SH-SY5Y (cell line): ENCODE data around the gene ITPA.

ENCODE experiments used
- GATA2 ChIP-seq: IDR thresholded peaks from 2 replicates; pipeline ENCODE4 v1.6.1; 2011; ENCODE audit warnings: mild to moderate bottlenecking, low read depth, low read length
- GATA3 ChIP-seq: IDR thresholded peaks from 2 replicates; pipeline ENCODE4 v1.6.1; 2011; ENCODE audit warnings: low read depth, mild to moderate bottlenecking, low read length, moderate library complexity

ITPA gene

DNA sequence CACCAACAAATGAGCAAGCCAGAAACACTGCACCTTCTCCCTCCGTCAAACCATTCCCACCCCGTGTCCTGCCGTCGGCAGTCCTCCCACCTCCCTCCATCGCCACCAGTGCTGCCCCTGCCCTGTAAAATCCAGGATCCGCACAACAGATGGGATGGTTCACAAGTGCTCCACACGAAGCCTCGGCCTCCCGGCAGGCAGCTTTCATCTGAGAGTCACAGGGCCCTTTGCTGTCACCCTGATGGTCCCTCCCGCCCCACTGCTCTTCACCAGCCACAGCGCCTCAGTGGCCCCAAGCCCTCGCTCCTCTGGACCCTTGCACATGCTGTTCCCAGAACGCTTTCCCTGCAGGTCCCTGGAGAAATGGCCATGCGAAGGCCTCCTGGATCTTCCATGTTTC, 17.6 kb downstream of the ITPA start:
- TF ChIP-seq GATA3: no peak
- TF ChIP-seq GATA2: no peak

DNA sequence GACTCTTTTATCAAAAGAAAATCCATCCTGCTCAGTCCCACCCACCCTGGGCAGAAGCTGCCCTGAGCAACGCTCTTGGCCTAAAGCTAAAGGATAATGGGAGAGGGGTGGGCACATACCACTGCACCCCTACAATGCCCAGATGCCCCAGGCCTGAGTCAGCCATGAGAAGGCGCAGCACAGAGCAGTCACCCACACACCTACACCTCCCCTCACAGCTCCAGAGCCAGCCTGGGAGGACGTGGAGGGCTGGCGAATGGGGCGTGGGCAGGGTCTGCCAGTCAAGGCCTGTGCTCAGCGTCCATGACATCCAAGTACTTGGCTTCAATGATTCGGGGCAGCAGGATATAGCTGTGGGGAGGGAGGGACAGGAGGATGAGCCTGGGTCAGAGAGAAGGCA, 18.2 kb downstream of the ITPA start:
- TF ChIP-seq GATA3 (no peak), GATA2 (no peak)

DNA sequence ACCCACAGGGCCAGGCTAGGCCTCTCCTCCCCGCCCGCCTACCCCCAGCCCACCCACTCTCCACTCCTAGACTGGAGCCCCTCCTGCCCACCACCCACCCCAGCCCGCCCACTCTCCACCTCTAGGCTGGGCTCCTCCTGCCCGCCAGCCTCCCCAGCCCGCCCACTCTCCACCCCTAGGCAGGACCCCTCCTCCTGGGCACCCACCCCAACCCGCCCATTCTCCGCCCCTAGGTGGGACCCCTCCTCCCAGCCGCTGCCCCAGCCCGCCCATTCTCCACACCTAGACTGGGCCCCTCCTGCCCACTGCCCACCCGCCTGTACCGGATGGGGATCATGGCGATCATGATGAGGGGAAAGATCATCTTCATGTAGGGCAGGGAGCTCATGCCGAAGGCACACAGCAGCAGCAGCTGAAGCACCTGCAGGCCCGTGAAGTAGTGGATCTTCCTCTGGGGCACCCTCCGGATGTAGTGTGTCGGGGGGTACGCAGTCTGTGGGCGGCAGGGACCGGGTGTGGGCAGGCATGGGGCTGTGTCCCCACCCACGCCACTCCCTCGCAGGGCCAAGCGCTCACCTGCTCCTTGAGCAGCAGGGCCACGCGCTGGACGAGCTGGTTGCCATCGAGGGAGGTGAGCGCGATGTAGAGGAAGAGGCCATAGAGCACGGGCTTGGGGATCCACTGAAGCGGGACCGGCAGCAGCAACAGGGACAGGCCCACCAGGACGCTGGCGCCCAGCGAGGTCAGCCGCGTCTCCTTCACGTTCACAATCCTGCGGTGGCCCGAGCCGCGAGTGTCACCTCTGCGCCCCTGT, 18.8 kb downstream of the ITPA start:
- TF ChIP-seq GATA3: no peak
- no peak for TF ChIP-seq GATA2

DNA sequence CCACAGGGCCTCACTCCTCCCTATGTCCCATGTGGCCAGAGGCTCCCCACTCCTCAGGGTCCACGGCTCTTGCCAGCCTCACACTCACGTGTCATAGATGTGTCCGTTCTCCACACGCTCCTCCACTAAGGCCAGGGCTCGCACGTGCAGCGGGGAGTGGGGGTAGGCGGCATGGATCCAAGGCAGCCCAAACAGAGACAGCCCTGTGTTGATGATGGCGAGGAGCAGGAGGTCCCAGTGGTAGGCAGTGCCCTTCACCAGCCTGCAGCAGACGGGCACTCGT, 19.4 kb downstream of the ITPA start:
- TF ChIP-seq GATA2 (no peak), GATA3 (no peak)

DNA sequence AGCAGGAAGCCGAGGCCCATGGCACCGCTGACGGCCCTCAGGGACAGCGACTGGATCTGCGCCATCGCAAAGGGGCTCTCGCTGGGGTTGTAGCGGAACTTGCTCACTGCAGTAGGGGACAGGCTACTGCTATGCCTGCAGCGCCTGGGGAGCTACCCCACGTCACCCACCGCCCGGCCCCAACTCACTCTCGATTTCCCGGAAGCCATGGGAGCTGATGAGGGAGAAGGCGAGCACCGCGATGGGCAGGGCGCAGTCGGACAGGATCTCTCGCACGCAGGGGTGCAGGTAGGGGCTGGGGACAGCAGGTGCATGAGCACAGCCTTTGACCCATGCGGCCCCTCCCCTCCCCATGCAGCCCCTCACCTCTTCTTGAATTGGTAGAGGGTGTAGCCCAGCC, 19.9 kb downstream of the ITPA start:
- TF ChIP-seq GATA3: no peak
- no peak for TF ChIP-seq GATA2

DNA sequence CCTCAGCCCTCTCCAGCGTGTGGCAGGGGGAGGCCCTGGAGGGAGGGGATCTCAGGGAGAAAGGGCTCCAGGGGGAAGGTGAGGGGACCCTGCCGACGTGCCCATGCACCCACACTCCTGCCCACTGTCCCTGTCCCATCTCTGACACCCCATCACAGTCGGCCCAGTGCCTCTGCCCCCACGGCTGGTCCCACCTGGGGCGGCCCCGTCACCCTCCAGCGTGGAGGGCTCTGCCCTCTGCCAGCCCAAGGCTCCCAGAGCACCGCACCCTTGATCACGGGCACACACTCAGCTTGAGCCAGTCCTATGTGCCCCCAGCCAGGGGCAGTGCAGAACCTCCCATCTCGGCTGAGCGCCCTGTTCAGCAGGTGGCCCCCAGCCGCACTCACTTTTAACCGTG, 20.5 kb downstream of the ITPA start:
- TF ChIP-seq GATA2 (no peak), GATA3 (no peak)

DNA sequence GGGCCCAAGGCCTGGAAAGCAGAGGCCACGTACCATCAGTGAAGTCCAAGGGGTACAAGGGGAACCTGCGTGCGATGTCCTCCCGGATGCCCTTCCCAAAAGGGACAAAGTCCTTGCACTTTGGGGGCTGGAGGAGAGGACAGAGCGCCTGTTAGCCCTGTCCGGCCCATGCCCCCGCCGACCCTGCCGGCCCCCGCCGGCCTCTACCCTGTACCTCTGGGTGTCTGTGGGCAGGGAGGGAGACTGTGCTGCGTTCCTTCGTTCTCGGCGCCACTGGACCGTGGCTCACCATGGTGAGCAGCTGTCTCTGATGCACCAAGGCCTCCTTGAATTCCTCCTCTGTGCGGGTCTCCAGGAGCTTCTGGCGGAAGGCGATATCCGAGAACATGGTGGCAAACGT, 21.8 kb downstream of the ITPA start:
- TF ChIP-seq GATA3: no peak
- no peak for TF ChIP-seq GATA2

DNA sequence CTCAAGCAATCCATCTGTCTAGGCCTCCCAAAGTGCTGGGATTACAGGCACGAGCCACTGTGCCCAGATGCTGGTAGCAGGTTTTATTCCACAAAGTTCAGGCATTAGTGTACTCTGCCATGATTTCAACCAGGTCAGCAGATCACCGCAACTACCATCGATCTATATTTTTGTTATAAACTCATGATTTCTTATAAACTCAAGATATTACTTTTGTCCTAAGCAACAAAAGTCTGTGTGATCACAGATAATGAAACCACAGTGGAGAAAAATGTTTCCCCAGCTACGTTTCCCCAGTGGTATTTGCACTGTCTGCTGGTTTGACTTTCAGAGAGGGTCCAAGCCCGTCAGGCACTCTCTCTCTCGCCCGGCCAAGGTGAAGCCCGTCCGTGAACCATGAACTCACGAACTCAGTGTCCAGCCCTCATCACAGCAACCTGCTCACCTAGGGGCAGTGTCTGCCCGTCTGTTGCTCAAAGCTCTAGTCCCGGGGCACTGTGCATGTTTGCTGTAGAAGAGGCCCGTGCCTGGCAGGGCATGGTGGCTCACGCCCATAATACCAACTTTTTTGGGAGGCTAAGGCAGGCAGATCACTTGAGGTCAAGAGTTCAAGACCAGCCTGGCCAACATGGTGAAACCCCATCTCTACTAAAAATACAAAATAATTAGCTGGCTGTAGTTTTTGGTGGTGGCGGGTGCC, 22.7 kb downstream of the ITPA start:
- no peak for TF ChIP-seq GATA2
- no peak for TF ChIP-seq GATA3

DNA sequence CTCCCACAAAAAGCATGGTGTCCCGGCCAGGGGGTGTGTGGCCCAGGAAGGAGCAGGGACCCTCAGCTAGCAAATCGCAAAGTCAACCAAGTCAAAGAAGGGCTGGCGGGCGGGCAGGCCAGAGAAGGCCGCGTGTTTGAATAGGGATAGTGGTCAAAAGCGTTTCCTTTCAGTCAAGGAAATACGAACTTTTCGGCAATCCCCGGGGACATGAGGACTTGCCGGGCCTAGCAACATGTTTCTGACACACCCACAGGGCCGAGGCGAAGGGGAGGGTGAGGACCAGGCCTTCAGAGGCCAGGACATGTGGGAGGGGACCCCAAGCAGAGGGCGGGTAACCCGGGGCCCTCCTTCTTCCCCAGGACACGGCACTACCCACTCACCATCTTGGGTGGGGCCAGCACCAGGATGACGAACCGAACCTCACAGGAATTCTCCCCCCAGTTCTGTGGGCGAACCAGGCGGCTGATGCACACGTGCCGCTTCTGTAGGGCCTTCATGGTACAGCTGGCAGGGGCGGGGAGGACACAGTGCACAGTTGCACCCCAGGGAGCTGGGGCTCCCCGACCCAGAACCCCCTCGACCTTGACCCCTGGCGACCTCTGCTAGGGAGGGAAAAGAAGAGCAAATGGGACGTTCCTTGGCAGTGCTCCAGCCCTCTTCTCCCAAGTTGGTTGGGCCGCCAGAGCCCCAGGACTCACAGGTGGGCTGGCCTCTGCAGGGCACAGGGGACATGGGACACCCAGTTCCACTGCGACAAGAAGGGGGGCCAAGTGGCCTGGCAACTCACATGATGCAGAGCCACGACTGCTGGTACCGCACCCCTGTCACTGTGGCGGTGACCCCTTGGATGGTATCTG, 24.1 kb downstream of the ITPA start:
- TF ChIP-seq GATA2: no peak
- no peak for TF ChIP-seq GATA3

DNA sequence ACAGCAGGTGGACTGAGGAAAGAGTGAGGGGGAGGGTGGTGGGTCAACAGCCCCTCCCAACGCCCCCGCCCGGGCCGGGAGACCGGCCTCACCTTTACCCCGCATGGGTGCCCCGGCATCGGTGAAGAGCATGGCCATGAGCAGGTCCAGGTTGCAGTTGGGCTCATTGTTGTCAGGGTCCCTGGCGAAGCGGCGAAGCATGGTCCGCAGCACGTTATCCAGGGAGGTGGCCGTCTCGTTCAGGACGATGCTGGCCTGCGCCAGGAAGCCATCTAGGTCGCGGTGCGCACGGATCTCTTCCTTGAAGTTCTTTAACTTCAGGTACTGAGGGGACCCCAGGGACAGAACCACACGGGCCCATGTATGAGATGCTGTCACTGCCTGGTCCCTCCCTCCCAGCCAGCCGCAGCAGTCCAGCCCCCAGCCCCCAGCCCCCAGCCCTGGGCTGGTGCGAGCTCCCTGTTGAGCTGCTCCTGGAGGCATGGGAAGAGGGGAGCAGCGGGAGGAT, 24.7 kb downstream of the ITPA start:
- TF ChIP-seq GATA2 (no peak), GATA3 (no peak)

DNA sequence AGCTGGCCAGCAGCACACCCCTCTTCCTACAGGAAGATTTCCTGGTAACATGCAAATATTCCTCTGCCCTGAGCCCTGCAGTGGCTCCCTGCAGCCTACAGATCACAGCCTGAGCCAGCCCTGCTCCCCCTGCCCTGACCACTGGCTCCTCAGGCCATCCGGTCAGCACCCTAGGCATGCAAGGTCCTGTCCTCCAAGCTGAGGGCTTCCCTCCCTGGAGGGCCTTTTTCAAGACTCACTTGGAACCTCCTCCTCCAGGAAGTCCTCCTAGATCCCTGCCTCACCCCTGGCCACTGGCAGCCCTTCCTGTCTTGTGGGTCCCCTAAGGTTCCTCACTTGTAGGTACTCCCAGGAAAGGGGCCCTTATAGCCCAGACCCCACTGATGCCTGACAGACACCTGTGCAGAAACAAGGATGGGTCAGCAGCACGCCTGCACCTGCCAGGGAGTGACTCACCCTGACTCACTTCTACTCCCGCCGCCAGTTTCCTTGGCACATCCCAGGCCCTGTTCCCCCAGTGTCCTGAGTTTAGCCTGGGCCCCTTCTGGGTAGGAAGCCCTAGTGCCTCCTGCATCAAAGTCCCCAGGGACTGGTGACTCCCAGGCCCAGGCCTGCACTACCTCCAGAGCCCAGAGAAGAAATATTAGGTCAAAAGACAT, 26.5 kb downstream of the ITPA start:
- TF ChIP-seq GATA3 (no peak), GATA2 (no peak)

DNA sequence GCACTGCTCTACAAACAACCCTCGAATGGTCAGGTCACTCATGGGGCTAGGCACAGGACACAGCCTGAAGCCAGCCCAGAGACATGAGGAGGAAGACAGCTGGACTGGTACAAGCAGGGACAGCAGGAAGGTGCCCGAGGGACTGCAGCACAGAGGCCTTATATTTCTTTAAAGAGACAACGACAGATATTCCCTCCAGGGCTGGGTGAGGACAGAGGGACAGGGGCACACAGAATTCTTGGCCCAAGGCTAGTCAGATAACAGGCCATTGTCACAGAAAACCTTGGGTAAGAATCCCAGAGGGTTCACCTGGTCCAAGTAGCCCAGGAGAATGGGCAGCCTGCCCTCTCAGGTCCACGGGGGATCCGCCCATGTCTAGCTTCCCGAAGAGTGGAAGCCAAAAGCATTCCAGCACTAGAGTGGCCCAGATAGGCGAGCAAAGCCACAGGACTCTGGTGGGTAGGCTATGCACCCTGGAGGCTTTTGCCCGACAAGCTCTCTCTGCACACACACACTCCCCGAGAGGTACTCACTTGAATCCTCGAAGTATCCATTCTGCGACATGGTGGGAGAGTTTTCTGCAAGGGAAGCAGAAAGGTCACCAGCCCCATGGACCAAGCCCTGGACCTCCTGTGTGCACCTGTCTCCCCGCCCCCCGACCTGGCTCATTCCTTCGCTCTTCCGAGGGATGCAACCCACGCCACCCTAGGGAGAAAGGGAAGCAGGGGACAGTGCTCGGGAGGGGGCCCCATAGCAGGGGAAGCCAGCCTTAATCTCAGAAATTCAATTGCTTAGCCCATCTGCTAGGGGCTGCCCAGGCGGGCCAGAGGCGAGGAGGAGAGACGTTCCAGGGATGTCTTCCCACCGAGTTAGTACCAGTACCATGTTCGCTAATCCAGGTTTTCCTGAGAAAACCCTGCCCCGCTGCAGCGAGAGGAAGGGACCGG, 28.0 kb downstream of the ITPA start:
- no peak for TF ChIP-seq GATA2
